ENCODE results near the gene FAM98B.
A peak's percentile ranks its signal among the peaks of the same experiment; 100 is the strongest.

Gene FAM98B

GRCh38 chr15:38509152-38509551 lies 55.2 kb downstream of the FAM98B start:
- DNase-seq, result no peak

DNA sequence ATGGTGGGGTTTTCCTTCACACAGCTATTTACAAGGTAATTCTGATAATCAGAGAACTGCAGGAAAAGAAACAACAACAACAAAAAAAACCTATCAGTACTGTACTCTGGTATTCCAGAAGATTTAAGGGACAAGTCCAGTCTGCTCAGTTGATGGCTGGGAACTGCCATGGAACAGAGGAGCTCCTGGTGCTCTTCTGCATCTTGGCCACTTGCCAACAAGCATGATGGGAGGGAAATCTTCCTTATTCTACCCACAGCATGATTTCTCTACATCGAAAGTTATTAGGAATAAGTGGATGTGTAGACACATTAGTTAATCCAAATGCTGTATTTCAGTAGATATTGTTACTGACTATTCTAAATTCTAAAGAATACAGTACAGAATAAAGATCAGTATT lies 59.0 kb downstream of the FAM98B start:
- peak; percentile 21 for DNase-seq

GRCh38 chr15:38514601-38515000 lies 60.7 kb downstream of the FAM98B start:
- DNase-seq, result no peak

GRCh38 chr15:38516626-38517025 lies 62.7 kb downstream of the FAM98B start:
- no peak for DNase-seq

GRCh38 chr15:38517312-38517975 lies 63.5 kb downstream of the FAM98B start:
- no peak for DNase-seq

- no peak for DNase-seq
Measured at GRCh38 chr15:38518084-38518483, 64.2 kb downstream of the FAM98B start.

- no peak for DNase-seq
Measured at GRCh38 chr15:38520035-38520434, 66.1 kb downstream of the FAM98B start.

GRCh38 chr15:38521316-38521715 lies 67.4 kb downstream of the FAM98B start:
- peak; percentile 11 for DNase-seq

GRCh38 chr15:38522922-38523321 lies 69.0 kb downstream of the FAM98B start:
- no peak for DNase-seq

GRCh38 chr15:38524156-38524555 lies 70.2 kb downstream of the FAM98B start:
- no peak for DNase-seq

- no peak for DNase-seq
Measured at GRCh38 chr15:38525489-38525888, 71.6 kb downstream of the FAM98B start.

DNA sequence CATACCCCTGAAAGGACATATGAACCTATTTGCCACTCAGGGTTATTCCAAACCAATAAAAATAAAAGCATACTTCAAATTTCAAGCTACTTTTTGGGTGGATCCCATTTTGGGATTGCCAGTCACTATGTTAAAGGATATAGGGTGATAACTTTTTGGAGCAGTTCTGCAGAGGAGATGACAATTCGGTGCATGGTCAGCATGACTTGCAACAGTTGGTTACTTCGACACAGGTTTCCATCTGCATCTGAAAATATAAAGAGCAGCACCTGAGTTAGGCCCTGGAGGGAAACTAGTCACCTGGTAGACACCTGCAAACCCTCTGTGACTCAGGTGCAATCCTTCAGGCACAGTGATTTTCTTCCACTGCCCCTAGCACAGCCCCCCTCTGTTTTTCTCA lies 72.2 kb downstream of the FAM98B start:
- no peak for DNase-seq

- DNase-seq, result no peak
Measured at GRCh38 chr15:38528294-38528693, 74.4 kb downstream of the FAM98B start.

DNA sequence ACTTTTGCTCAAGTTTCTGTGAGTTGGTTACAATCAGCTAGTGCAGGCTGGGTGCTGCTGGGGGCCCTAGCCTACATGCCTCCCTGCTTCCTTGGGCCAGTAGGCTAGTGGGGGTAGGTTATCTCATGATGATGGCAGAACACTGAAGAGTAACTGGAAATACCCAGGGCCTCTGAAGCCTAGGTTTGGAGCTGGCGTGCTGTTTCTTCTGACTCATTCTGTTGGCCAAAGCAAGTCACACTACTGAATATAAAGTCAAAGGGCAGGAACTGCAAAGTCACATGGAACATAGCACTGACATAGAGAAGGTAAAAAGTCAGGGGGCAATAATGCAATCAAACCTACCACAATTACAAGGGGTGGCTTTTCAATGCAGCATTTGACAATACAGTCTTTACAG lies 76.2 kb downstream of the FAM98B start:
- DNase-seq, result no peak

DNA sequence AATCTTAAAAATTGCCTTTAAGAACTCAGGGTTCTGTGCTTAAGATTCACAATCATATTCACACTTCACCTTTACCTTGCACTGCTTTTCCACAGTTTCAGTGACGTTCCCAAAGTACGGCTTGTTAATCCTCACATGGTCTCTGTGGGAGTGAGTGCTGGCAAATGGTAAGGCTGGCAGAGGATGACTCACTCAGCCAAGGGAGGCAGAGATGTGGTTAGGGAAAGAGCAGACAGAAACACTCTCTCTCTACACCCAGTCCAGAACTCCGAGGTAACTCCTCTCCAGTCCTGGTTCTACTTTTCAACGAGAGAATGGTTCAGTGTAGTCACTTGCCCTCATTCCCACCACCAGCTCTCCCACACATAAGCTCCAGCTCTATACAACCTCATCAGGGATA lies 77.6 kb downstream of the FAM98B start:
- no peak for DNase-seq

DNA sequence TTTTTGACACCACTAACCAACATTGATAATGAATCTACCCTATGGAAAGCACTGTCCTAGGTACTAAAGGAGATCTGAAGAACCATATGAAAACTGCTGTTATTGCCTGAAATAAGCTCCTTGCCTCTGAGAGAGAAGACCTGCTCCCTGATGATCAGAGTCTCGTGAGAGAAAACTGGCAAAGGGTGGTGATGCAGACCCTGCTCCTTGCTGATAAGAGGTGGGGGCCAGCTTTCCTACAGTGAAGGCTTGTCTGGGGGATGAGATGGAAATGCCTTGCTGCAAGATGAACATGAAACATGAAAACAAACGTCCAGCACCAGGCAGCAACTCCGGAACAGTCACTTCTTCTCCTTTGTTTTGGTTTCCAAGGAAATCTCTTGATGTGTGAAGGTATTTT lies 78.8 kb downstream of the FAM98B start:
- DNase-seq, result peak; percentile 12

GRCh38 chr15:38533416-38533915 lies 79.5 kb downstream of the FAM98B start:
- no peak for DNase-seq

DNA sequence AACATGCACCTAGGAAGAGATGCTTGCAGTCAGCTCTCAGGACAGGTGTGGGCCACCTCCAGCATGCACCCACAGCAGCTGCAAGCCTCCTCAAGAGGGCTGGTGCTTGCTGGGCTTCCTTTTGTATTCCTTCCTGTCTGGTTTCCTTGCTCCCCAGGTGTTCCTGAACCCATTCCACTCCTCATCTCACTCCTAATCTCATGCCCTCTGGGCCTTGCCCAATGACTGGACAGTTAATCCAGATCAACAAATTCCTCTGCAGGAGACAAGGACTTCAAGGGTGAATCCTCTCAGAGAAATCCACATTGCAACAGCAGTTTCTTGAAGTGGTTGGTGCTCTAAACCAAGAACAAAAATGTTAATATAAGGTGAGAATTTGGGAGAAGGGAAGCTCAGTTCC lies 80.0 kb downstream of the FAM98B start:
- DNase-seq, result no peak

- no peak for DNase-seq
Measured at GRCh38 chr15:38534691-38535090, 80.8 kb downstream of the FAM98B start.

DNA sequence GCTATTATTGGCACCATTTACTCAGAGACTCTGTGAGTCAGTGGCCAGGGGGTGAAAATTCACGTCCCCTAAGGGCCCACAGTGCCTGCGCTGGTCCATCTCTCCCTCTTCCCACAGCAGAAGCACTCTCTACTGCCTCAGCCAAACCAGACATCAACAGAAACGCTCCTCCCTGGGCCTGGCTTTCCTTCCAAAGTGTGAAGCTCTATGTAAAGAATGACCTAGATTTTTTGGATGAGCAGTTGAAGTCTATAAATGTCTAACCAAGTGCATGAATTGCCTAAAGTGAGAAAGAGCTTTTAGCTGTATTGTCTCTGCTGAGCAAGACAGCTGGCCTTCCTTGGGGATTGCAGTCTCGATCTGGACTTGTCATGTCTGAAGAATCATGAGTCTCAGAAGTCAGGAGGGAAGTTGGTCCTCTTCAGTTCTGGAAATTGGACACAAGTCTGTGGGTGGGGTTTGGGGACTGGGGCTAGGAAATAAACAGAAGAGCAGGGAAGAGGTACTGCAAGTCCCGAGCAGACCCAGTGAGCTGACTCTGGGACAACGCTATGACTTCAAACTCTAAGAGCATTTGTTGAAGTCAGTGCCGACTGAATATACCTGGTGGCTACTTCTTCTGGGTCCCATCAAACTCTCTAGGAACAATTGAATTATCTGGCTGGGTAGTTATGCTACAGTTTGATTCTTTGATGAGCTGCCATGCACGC lies 81.7 kb downstream of the FAM98B start:
- no peak for DNase-seq

DNA sequence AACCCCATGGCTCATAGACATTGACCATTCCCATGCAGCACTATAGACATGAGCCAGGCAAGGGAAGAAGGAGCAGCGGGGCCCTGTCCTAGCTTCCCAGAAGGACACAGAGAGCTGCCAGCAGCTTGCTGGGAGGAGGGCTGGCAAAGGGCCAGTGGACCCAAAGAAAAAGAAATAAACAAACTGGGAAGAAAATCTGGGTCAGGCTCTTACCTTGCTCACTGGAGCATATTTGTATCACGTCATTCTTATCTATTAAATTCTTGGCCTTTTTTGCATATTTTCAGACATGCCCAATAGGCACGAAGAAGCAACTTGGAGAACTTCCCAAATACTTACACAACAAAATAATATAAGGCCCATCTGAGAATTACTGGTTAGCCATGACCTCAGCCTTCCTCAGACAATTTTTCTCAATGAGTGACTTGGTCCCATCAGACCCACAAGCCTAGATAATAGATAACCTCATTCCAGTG lies 82.3 kb downstream of the FAM98B start:
- DNase-seq, result no peak

All from hematopoietic multipotent progenitor cell treated with erythropoietin and hydrocortisone succinate and interleukin-3 and kit ligand, for 4 days (in vitro differentiated cells).